Measurements from ENCODE around the gene VSNL1.

DNA sequence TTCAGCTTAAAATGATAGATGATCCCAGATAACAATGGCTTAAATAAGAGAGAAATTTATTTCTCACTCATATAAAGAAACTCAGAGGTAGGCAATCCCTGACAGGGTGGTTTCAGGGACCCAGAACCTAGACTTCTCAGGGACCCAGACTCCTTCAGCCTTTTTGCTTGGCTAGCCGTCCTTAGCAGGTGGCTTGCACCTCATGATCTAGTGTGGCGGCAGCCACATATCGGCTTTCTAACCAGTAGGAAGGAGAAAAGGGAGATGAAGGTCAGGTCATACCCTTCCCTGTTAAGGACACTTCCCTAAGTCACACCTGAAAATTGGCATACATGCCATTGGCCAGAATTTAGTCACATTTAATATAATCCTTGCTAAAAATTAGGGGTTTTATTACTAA lies 18.4 kb downstream of the VSNL1 start:
- TF ChIP-seq, protein P1, sequence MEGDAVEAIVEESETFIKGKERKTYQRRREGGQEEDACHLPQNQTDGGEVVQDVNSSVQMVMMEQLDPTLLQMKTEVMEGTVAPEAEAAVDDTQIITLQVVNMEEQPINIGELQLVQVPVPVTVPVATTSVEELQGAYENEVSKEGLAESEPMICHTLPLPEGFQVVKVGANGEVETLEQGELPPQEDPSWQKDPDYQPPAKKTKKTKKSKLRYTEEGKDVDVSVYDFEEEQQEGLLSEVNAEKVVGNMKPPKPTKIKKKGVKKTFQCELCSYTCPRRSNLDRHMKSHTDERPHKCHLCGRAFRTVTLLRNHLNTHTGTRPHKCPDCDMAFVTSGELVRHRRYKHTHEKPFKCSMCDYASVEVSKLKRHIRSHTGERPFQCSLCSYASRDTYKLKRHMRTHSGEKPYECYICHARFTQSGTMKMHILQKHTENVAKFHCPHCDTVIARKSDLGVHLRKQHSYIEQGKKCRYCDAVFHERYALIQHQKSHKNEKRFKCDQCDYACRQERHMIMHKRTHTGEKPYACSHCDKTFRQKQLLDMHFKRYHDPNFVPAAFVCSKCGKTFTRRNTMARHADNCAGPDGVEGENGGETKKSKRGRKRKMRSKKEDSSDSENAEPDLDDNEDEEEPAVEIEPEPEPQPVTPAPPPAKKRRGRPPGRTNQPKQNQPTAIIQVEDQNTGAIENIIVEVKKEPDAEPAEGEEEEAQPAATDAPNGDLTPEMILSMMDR (IDR thresholded peaks at IDR 0.05; ENCODE audit: low read length) = no peak
- TF ChIP-seq EZH2 (IDR thresholded peaks at IDR 0.05; ENCODE audit: borderline replicate concordance, low read length) = no peak
